Fibroblast of the aortic adventitia (primary cell): ENCODE data around the gene KCTD4. TPM values are rescaled to one million over a fixed set of nuclear protein-coding genes. Genes with fewer than 3 reads are reported as not detected.

Source experiments
- DNase-seq: peaks from one replicate; pipeline ENCODE4 v3.0.0-alpha.2; 2010; ENCODE audit warnings: low read depth
- H3K4me3 ChIP-seq: 2 replicates; pipeline ENCODE4 v1.5.1; 2011; ENCODE audit warnings: low read depth, mild to moderate bottlenecking, control low read depth, low read length, moderate library complexity
- total RNA-seq: library from RNA; depleted of rRNA; stranded (reverse); fragments of >200 nt; gene quantifications from 2 replicates; pipeline ENCODE4 v1.2.3, GENCODE V29; 2012; ENCODE audit warnings: low replicate concordance
- TF ChIP-seq, protein P1 (sequence below): IDR thresholded peaks from 2 replicates; pipeline ENCODE4 v1.5.1; 2011; ENCODE audit warnings: mild to moderate bottlenecking, low read length, control low read depth, inconsistent platforms; ENCODE audit not compliant: insufficient read depth

The KCTD4 gene
- total RNA-seq, 1 donor, result not detected

DNA sequence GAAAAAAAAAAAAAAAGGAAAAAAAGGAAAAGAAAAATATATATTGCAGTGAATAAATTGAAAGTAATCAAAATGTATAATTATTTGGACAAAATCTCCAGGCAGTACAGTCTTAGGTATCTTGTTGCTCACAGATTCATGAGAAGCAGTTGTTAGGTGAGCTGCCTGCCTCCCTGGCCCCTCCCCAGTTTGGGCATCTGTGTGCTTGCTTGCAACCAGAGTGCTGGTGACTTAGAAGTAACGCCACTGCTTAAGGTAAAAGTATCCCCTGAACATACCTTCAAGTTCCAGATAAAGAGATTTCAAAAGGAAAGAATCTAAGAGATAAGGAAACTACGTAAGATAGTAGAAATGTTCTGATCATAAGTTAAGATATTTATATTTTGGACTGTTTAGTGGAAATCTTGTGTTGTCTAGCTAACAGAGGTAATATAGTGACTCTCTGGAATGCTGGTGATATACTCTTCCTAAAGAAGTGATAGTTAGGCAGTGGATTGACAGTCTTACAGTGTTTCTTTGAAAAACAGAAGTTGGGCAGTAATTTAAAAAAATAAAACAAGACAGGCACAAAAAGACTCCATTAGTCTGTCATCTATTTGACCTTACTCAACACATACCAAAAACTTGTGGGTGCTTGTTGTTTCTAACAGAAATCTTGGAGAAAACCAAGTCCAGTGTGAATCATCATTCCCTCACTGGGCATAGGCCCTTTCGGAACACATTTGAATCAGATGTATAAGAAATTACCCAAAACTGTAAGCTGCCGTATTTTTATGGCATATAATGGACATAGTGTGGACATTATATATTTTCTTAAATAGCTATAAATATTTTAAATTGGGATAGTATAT, 38.3 kb upstream of the KCTD4 start:
- DNase-seq, result peak; percentile 47

DNA sequence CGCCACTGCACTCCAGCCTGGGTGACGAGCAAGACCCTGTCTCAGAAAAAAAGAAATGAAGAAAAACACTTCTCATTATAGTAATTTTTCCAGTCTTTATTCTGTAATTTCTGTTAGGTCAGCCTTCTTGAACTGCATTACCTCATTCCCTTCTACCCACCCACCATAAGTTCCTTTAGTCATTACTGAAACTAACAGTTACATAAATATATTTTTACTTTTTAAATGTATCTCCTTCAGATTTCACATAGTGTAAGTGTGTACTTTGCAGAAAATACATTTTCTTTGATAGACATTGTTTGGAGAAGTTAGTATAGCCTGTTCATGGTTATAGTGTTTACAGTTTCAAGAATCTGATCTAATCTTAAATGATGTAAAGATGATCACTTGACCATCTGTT, 31.7 kb upstream of the KCTD4 start:
- no peak overlapping the region for H3K4me3 ChIP-seq
- TF ChIP-seq, protein P1, sequence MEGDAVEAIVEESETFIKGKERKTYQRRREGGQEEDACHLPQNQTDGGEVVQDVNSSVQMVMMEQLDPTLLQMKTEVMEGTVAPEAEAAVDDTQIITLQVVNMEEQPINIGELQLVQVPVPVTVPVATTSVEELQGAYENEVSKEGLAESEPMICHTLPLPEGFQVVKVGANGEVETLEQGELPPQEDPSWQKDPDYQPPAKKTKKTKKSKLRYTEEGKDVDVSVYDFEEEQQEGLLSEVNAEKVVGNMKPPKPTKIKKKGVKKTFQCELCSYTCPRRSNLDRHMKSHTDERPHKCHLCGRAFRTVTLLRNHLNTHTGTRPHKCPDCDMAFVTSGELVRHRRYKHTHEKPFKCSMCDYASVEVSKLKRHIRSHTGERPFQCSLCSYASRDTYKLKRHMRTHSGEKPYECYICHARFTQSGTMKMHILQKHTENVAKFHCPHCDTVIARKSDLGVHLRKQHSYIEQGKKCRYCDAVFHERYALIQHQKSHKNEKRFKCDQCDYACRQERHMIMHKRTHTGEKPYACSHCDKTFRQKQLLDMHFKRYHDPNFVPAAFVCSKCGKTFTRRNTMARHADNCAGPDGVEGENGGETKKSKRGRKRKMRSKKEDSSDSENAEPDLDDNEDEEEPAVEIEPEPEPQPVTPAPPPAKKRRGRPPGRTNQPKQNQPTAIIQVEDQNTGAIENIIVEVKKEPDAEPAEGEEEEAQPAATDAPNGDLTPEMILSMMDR, result no peak

More for the DNA sequence above, 38.3 kb upstream of the KCTD4 start:
- TF ChIP-seq, protein P1, result no peak
- H3K4me3 ChIP-seq, result no peak overlapping the region

DNA sequence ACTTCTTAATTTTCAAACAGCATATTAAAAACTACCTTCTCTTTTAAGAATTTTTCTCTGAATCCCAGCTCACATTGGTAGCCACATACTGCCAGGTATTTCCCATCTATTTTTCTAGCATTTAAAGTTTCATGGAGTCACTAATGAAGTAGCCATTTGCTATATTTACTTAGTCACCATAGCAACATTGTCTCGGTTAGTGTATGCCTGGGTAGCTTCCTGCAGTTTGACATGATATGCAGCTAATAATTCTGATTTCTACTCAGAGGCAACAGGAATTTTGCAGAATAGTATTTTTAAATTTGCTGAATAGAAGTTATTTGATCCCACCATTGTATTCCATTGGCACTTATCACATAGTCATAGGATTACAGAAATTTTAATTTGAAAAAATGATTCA, 30.9 kb upstream of the KCTD4 start:
- TF ChIP-seq, protein P1, result no peak
- peak; percentile 54 for DNase-seq
- H3K4me3 ChIP-seq, result no peak overlapping the region

More for the DNA sequence above, 31.7 kb upstream of the KCTD4 start:
- DNase-seq, result no peak

DNA sequence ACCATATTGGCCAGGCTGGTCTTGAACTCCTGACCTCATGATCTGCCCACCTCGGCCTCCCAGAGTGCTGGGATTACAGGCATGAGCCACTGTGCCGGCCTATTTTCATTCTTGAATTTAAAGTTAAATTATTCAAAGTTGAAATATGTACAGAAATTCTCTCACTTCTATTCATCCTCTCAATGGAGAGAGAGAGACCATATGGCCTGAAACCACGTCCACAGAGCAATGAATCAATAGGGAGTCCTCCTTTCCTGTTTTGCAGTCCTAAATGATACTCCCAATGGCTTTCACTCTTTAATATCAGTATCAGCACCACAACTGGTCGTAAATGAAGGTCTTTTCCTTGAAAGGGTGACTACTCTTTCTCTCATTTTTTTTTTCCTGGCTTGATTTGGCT, 30.5 kb upstream of the KCTD4 start:
- no peak for DNase-seq
- H3K4me3 ChIP-seq, result no peak overlapping the region
- TF ChIP-seq, protein P1, result no peak

DNA sequence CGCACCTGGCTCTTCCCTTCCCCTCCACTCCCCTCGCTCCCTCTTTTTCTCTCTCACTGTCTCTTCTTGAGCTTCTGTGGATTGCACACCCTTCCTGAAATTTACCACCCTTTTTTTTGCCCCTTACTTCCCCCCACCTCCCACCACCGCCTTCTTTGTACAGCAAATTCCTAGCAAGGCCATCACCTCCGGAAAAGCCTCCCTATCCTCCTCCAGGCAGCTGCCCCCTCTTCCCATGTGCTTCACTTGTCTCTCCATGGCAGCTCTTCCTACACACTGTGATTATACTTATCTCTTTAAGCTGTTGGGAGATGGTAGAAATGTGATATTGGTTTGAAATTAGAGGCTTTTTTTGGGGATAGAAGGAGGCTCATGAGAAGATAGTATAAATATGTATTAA, 28.3 kb upstream of the KCTD4 start:
- TF ChIP-seq, protein P1, result no peak

DNA sequence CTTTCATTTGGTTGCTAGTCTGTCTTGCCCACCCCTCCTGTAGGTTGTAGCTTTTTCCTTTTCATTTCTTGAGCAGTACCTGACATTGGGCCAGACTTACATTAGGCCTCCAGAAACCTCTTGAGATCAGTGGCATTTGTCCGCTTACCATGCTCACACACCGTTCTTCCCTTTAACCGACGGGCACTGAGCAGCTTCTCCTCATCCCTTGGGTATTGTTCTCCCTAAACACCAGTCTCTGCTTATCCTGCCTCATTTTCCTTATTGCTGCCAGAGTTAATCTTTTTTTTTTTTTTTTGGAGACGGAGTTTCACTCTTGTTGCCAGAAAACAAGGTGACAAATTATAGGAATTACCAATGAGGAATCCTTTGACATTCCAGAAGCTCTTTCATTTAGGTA, 27.2 kb upstream of the KCTD4 start:
- no peak for DNase-seq
- TF ChIP-seq, protein P1, result no peak
- H3K4me3 ChIP-seq, result no peak overlapping the region

More for the DNA sequence above, 28.3 kb upstream of the KCTD4 start:
- no peak overlapping the region for H3K4me3 ChIP-seq
- DNase-seq, result no peak
